GM12872 (cell line): Measurements from ENCODE around the gene COX17.

Experiments
- CTCF ChIP-seq: IDR thresholded peaks from 3 replicates; pipeline ENCODE4 v1.5.1; 2011; ENCODE audit warnings: low read depth, mild to moderate bottlenecking, low read length, moderate library complexity; ENCODE audit not compliant: insufficient read depth

COX17 gene

GRCh38 chr3:119683421-119683820 lies 6.2 kb upstream of the COX17 start:
- no peak for TF ChIP-seq CTCF

- TF ChIP-seq CTCF, result peak; percentile 57
Observed at GRCh38 chr3:119681279-119681678, 4.1 kb upstream of the COX17 start.

GRCh38 chr3:119679874-119680273 lies 2.7 kb upstream of the COX17 start:
- no peak for TF ChIP-seq CTCF

GRCh38 chr3:119677641-119677934 lies 382 bp upstream of the COX17 start:
- TF ChIP-seq CTCF, result no peak

GRCh38 chr3:119676020-119676419 lies 1.2 kb downstream of the COX17 start:
- no peak for TF ChIP-seq CTCF

- TF ChIP-seq CTCF, result no peak
Observed at GRCh38 chr3:119675188-119675874, 1.9 kb downstream of the COX17 start.

GRCh38 chr3:119673875-119674274 lies 3.3 kb downstream of the COX17 start:
- no peak for TF ChIP-seq CTCF
